GM19025 (cell line): Measurements from ENCODE around the gene EXOC1.

Source experiments
- ATAC-seq: cut with Tn5 transposase; IDR thresholded peaks from one replicate; pipeline ENCODE4 v1.9.1; 2021; ENCODE audit warnings: mild to moderate bottlenecking, low read depth, moderate library complexity; ENCODE audit not compliant: unreplicated experiment

Gene EXOC1

GRCh38 chr4:55947912-55948725 lies 94.7 kb downstream of the EXOC1 start:
- no peak for ATAC-seq

DNA sequence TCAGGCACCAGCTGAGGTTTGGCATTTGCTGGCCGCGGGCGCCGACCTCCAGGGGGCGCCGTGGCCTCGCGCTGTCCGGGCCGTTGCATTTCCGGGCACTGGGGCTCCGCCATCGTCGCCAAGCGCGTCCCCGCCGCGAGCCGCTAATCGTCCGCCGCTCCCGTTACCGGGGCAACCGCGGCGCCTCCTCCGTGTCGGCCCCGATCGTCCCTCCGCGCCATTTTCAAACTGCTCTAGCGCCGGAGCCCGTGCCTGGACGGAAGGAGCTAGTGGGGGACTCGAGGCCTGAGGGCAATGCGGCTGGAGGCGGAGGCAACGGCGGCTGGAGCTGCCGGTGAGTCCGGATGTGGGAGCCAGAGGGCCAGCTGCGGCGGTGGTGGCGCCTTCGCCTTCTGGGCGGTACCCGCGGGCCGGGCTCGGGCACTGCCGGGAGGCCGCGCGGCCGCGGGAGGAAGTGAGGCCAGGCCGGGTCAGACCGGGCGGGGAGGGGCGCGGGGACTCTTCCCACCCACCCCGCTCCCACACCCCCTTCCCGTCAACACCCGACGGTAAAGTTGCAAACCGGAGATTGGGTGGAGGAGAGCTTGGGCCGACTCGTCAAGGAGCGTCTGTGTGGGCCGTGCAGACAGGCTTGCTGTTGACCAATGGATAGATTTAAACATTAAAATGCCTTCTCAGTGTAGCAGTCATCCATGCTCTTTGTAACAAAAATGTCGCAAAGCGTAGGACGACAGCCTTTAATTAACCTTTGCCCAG lies 95.5 kb downstream of the EXOC1 start, which contains the start of gene CEP135:
CEP135 (plus strand) TSS at position 220 of the 756 bp plus-strand sequence. CDS start 3,186 bp downstream, outside the sequence.
- peak; percentile 74 for ATAC-seq

- no peak for ATAC-seq
These were observed 96.0 kb downstream of the EXOC1 start for GRCh38 chr4:55949482-55949802.

GRCh38 chr4:55951191-55951922 lies 97.9 kb downstream of the EXOC1 start:
- ATAC-seq: no peak
